HepG2 (cell line): ENCODE data around the gene CRAMP1. TPM values are rescaled to one million over a fixed set of nuclear protein-coding genes. Genes with fewer than 3 reads are reported as not detected.

ENCODE experiments used
- EEA1 ChIP-seq: sonication (generic); formaldehyde crosslinking; IDR thresholded peaks from 2 replicates; pipeline ENCODE4 v1.5.1; 2020; ENCODE audit warnings: mild to moderate bottlenecking, missing genetic modification reagents, borderline replicate concordance
- HNRNPL ChIP-seq: fragments of 200-400 bp; formaldehyde crosslinking; IDR thresholded peaks from 2 replicates; pipeline ENCODE4 v1.6.1; 2017; ENCODE audit warnings: mild to moderate bottlenecking, low read depth, low read length
- MIXL1 ChIP-seq: IDR thresholded peaks from 2 replicates; pipeline ENCODE4 v1.6.1; 2016
- MTF2 ChIP-seq: sonication (generic); formaldehyde crosslinking; IDR thresholded peaks from 2 replicates; pipeline ENCODE4 v1.5.0; 2020; ENCODE audit warnings: missing genetic modification reagents, borderline replicate concordance
- PAXIP1 ChIP-seq: sonication (generic); formaldehyde crosslinking; conservative IDR thresholded peaks from 2 replicates; pipeline ENCODE4 v1.4.0; 2020; ENCODE audit warnings: mild to moderate bottlenecking, missing genetic modification reagents, moderate library complexity
- PPARG ChIP-seq: conservative IDR thresholded peaks from 2 replicates; pipeline ENCODE4 v1.6.1; 2016; ENCODE audit warnings: missing biosample characterization, missing genetic modification reagents
- RAD21 ChIP-seq: fragments of 450-650 bp; formaldehyde crosslinking; IDR thresholded peaks from 2 replicates; pipeline ENCODE4 v1.5.0; 2020; ENCODE audit warnings: mild to moderate bottlenecking
- ZFP36 ChIP-seq: fragments of 150-350 bp; IDR thresholded peaks from 2 replicates; pipeline ENCODE4 v1.6.1; 2018; ENCODE audit warnings: borderline replicate concordance, low read length, low read depth; ENCODE audit not compliant: partially characterized antibody
- ZNF143 ChIP-seq: sonication (generic); formaldehyde crosslinking; IDR thresholded peaks from 2 replicates; pipeline ENCODE4 v1.4.0; 2020; ENCODE audit warnings: missing genetic modification reagents
- ZNF329 ChIP-seq: sonication (generic); formaldehyde crosslinking; IDR thresholded peaks from 2 replicates; pipeline ENCODE4 v1.9.0; 2021; ENCODE audit warnings: low read depth, mild to moderate bottlenecking, missing genetic modification reagents
- ZNF484 ChIP-seq: sonication (generic); formaldehyde crosslinking; IDR thresholded peaks from 2 replicates; pipeline ENCODE4 v1.5.1; 2020; ENCODE audit warnings: mild to moderate bottlenecking, low read depth, missing genetic modification reagents, borderline replicate concordance
- ZNF496 ChIP-seq: sonication (generic); formaldehyde crosslinking; IDR thresholded peaks from 2 replicates; pipeline ENCODE4 v1.8.1; 2023; ENCODE audit warnings: mild to moderate bottlenecking, moderate library complexity, missing genetic modification reagents; ENCODE audit not compliant: insufficient replicate concordance
- ZNF512B ChIP-seq: sonication (generic); formaldehyde crosslinking; IDR thresholded peaks from 2 replicates; pipeline ENCODE4 v1.5.1; 2020; ENCODE audit warnings: missing genetic modification reagents, mild to moderate bottlenecking, borderline replicate concordance
- ZNF780A ChIP-seq: sonication (generic); formaldehyde crosslinking; IDR thresholded peaks from 2 replicates; pipeline ENCODE4 v1.8.0; 2022; ENCODE audit warnings: mild to moderate bottlenecking, missing genetic modification reagents, moderate library complexity
- ZNF788 ChIP-seq: sonication (generic); formaldehyde crosslinking; IDR thresholded peaks from 2 replicates; pipeline ENCODE4 v1.5.0; 2020; ENCODE audit warnings: mild to moderate bottlenecking, missing genetic modification reagents, borderline replicate concordance
- polyA plus RNA-seq, 8 experiments: library from polyadenylated mRNA; depleted of rRNA in 3 of 8; stranded (reverse) in 7 of 8; unstranded in 1 of 8; fragments of >200 nt; fragmentation: Illumina TruSeq in 4 of 8; extraction: Trizol in 4 of 8; gene quantifications; 2 replicates each; pipeline versions ENCODE4 v1.2.1 to v1.2.3, GENCODE V29; 2011 to 2016; ENCODE audit warnings: low read depth in 4 of 8, missing spikeins in 1 of 8, mixed read lengths in 1 of 8; ENCODE audit not compliant: insufficient read depth in 1 of 8
- total RNA-seq, 5 experiments: library from RNA; depleted of rRNA; stranded (reverse); fragments of >200 nt; fragmentation: Illumina TruSeq; extraction: Trizol; gene quantifications; 2 replicates each; pipeline ENCODE4 v1.2.3, GENCODE V29; 2016; ENCODE audit warnings: low read depth in 1 of 5
- TF ChIP-seq, protein P1 (sequence below): sonication (generic); formaldehyde crosslinking; IDR thresholded peaks from 2 replicates; pipeline ENCODE4 v1.5.1; 2020; ENCODE audit warnings: missing genetic modification reagents, mild to moderate bottlenecking, borderline replicate concordance
- TF ChIP-seq, protein P2 (sequence below): sonication (generic); formaldehyde crosslinking; IDR thresholded peaks from 2 replicates; pipeline ENCODE4 v1.5.0; 2020; ENCODE audit warnings: mild to moderate bottlenecking, missing genetic modification reagents
- TF ChIP-seq, protein P3 (sequence below): IDR thresholded peaks from 2 replicates; pipeline ENCODE4 v1.6.1; 2016

Gene CRAMP1
- total and polyA plus RNA-seq, 2 of the 13 experiments (the other 11 are each of a cell fraction or from before 2014, with no cell fraction given) = 6.8 to 9.7 TPM

- TF ChIP-seq, protein P1, sequence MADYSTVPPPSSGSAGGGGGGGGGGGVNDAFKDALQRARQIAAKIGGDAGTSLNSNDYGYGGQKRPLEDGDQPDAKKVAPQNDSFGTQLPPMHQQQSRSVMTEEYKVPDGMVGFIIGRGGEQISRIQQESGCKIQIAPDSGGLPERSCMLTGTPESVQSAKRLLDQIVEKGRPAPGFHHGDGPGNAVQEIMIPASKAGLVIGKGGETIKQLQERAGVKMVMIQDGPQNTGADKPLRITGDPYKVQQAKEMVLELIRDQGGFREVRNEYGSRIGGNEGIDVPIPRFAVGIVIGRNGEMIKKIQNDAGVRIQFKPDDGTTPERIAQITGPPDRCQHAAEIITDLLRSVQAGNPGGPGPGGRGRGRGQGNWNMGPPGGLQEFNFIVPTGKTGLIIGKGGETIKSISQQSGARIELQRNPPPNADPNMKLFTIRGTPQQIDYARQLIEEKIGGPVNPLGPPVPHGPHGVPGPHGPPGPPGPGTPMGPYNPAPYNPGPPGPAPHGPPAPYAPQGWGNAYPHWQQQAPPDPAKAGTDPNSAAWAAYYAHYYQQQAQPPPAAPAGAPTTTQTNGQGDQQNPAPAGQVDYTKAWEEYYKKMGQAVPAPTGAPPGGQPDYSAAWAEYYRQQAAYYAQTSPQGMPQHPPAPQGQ (CRISPR knock-in tag) = no peak
- no peak for TF ChIP-seq ZNF788
- no peak for TF ChIP-seq ZNF512B
- no peak for TF ChIP-seq ZNF496 (CRISPR knock-in tag)
- TF ChIP-seq MTF2 (CRISPR knock-in tag) = 0 out of 2 replicates have a peak, but pooled peaks have one; percentile 53
- TF ChIP-seq, protein P2, sequence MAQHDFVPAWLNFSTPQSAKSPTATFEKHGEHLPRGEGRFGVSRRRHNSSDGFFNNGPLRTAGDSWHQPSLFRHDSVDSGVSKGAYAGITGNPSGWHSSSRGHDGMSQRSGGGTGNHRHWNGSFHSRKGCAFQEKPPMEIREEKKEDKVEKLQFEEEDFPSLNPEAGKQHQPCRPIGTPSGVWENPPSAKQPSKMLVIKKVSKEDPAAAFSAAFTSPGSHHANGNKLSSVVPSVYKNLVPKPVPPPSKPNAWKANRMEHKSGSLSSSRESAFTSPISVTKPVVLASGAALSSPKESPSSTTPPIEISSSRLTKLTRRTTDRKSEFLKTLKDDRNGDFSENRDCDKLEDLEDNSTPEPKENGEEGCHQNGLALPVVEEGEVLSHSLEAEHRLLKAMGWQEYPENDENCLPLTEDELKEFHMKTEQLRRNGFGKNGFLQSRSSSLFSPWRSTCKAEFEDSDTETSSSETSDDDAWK (CRISPR knock-in tag) = no peak
- no peak for TF ChIP-seq PAXIP1 (CRISPR knock-in tag)
- TF ChIP-seq ZFP36 = no peak
- no peak for TF ChIP-seq MIXL1 (CRISPR knock-in tag)
- TF ChIP-seq HNRNPL = 0 out of 2 replicates have a peak, but pooled peaks have one; percentile 29
- TF ChIP-seq ZNF329 = no peak
- no peak for TF ChIP-seq ZNF143
- TF ChIP-seq PPARG (CRISPR knock-in tag) = no peak
- no peak for TF ChIP-seq RAD21 (CRISPR knock-in tag)
- TF ChIP-seq EEA1 (CRISPR knock-in tag) = no peak
- no peak for TF ChIP-seq ZNF780A (CRISPR knock-in tag)
- no peak for TF ChIP-seq ZNF484 (CRISPR knock-in tag)
- TF ChIP-seq, protein P3, sequence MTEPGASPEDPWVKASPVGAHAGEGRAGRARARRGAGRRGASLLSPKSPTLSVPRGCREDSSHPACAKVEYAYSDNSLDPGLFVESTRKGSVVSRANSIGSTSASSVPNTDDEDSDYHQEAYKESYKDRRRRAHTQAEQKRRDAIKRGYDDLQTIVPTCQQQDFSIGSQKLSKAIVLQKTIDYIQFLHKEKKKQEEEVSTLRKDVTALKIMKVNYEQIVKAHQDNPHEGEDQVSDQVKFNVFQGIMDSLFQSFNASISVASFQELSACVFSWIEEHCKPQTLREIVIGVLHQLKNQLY (CRISPR knock-in tag) = no peak
These were observed 1.1 kb upstream of the CRAMP1 start (continued) for GRCh38 chr16:1610899-1611632.
